ENCODE measurements around the gene HACD1.

- no peak for TF ChIP-seq POLR2A (IDR thresholded peaks at IDR 0.05)
- TF ChIP-seq, protein P1, sequence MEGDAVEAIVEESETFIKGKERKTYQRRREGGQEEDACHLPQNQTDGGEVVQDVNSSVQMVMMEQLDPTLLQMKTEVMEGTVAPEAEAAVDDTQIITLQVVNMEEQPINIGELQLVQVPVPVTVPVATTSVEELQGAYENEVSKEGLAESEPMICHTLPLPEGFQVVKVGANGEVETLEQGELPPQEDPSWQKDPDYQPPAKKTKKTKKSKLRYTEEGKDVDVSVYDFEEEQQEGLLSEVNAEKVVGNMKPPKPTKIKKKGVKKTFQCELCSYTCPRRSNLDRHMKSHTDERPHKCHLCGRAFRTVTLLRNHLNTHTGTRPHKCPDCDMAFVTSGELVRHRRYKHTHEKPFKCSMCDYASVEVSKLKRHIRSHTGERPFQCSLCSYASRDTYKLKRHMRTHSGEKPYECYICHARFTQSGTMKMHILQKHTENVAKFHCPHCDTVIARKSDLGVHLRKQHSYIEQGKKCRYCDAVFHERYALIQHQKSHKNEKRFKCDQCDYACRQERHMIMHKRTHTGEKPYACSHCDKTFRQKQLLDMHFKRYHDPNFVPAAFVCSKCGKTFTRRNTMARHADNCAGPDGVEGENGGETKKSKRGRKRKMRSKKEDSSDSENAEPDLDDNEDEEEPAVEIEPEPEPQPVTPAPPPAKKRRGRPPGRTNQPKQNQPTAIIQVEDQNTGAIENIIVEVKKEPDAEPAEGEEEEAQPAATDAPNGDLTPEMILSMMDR (IDR thresholded peaks at IDR 0.05), result no peak
These were observed 10.1 kb downstream of the HACD1 start for GRCh38 chr10:17607060-17607459.

All from esophagus squamous epithelium (tissue), 4 donors.